ENCODE data around the gene TDRD5. TPM values are rescaled to one million over a fixed set of nuclear protein-coding genes. Genes with fewer than 3 reads are reported as not detected.

TDRD5 gene
- total RNA-seq, 1 experiment from 2014 or later, result not detected

GRCh38 chr1:179632868-179633267 is 41.2 kb downstream of the TDRD5 start:
- Mint-ChIP-seq H3K4me1 (ENCODE audit: insufficient read depth, unreplicated experiment) (no peaks in the 10 kb centered on the region), H3K27me3 (ENCODE audit: insufficient read depth, unreplicated experiment) (peaks cover 21% of the 10 kb centered on the region), H3K9me3 (ENCODE audit: unreplicated experiment) (no peaks in the 10 kb centered on the region), H3K27ac (ENCODE audit: low read depth, unreplicated experiment) (no peak overlapping the region), H3K4me3 (ENCODE audit: unreplicated experiment) (no peak overlapping the region), H3K36me3 (ENCODE audit: insufficient read depth, unreplicated experiment) (no peaks in the 10 kb centered on the region)
- no TSS peak for BruUV-seq (replicated peaks)
- no peak for TF ChIP-seq CTCF (IDR thresholded peaks at IDR 0.05; ENCODE audit: unreplicated experiment)
- no peak for DNase-seq (ENCODE audit: unreplicated experiment)
- ChIA-PET POLR2A (no interaction called here), CTCF (interaction anchor here (0.7 kb wide), 1 partner anchor 182 kb away, joined by 3 read pairs; no protein-coding TSS in a partner anchor)
- intact Hi-C loops (cut with micrococcal nuclease), result no loop called here

GRCh38 chr1:179637211-179637860 is 45.7 kb downstream of the TDRD5 start:
- no peaks in the 10 kb centered on the region for H3K9me3 Mint-ChIP-seq (ENCODE audit: unreplicated experiment)
- DNase-seq (ENCODE audit: unreplicated experiment), result peak; percentile 31
- no peak overlapping the region for H3K4me3 Mint-ChIP-seq (ENCODE audit: unreplicated experiment)
- ChIA-PET POLR2A (interaction anchor here (0.6 kb wide), 1 partner anchor 178 kb away, joined by 3 read pairs; no protein-coding TSS in a partner anchor), CTCF (interaction anchor here (0.6 to 1.0 kb wide), 4 partner anchors 30 to 172 kb away, joined by 3 to 4 read pairs (median 3); no protein-coding TSS in a partner anchor)
- no peak for TF ChIP-seq CTCF (IDR thresholded peaks at IDR 0.05; ENCODE audit: unreplicated experiment)
- peak overlapping the region; percentile 12 for H3K27ac Mint-ChIP-seq (ENCODE audit: low read depth, unreplicated experiment)
- H3K36me3 Mint-ChIP-seq (ENCODE audit: insufficient read depth, unreplicated experiment), result no peaks in the 10 kb centered on the region
- no peaks in the 10 kb centered on the region for H3K27me3 Mint-ChIP-seq (ENCODE audit: insufficient read depth, unreplicated experiment)
- H3K4me1 Mint-ChIP-seq (ENCODE audit: insufficient read depth, unreplicated experiment), result no peaks in the 10 kb centered on the region
- intact Hi-C loops (cut with micrococcal nuclease), result no loop called here
- BruUV-seq (replicated peaks), result no TSS peak

GRCh38 chr1:179661018-179661417 is 69.4 kb downstream of the TDRD5 start:
- ChIA-PET POLR2A (no interaction called here), CTCF (no interaction called here)
- TF ChIP-seq CTCF (IDR thresholded peaks at IDR 0.05; ENCODE audit: unreplicated experiment), result no peak
- no peaks in the 10 kb centered on the region for H3K36me3 Mint-ChIP-seq (ENCODE audit: insufficient read depth, unreplicated experiment)
- intact Hi-C loops (cut with micrococcal nuclease), result no loop called here
- H3K27ac Mint-ChIP-seq (ENCODE audit: low read depth, unreplicated experiment), result no peak overlapping the region
- no peaks in the 10 kb centered on the region for H3K9me3 Mint-ChIP-seq (ENCODE audit: unreplicated experiment)
- no TSS peak for BruUV-seq (replicated peaks)
- no peak for DNase-seq (ENCODE audit: unreplicated experiment)
- H3K27me3 Mint-ChIP-seq (ENCODE audit: insufficient read depth, unreplicated experiment), result peaks cover 21% of the 10 kb centered on the region
- H3K4me1 Mint-ChIP-seq (ENCODE audit: insufficient read depth, unreplicated experiment), result peaks cover 6% of the 10 kb centered on the region
- H3K4me3 Mint-ChIP-seq (ENCODE audit: unreplicated experiment), result no peak overlapping the region

GRCh38 chr1:179663810-179664209 is 72.2 kb downstream of the TDRD5 start:
- DNase-seq (ENCODE audit: unreplicated experiment), result no peak
- intact Hi-C loops (cut with micrococcal nuclease), result no loop called here
- Mint-ChIP-seq H3K27ac (ENCODE audit: low read depth, unreplicated experiment) (no peak overlapping the region), H3K9me3 (ENCODE audit: unreplicated experiment) (no peaks in the 10 kb centered on the region), H3K27me3 (ENCODE audit: insufficient read depth, unreplicated experiment) (peaks cover 16% of the 10 kb centered on the region), H3K4me3 (ENCODE audit: unreplicated experiment) (no peak overlapping the region), H3K4me1 (ENCODE audit: insufficient read depth, unreplicated experiment) (peaks cover 2% of the 10 kb centered on the region), H3K36me3 (ENCODE audit: insufficient read depth, unreplicated experiment) (no peaks in the 10 kb centered on the region)
- BruUV-seq (replicated peaks), result no TSS peak
- ChIA-PET POLR2A (no interaction called here), CTCF (interaction anchor here (0.6 to 2.3 kb wide), 4 partner anchors 42 to 216 kb away, joined by 3 to 7 read pairs (median 4); no protein-coding TSS in a partner anchor)
- no peak for TF ChIP-seq CTCF (IDR thresholded peaks at IDR 0.05; ENCODE audit: unreplicated experiment)
